Activated naive CD4-positive, alpha-beta T cell treated with anti-CD3 and anti-CD28 coated beads for 36 hours (primary cell): ENCODE data around the gene SHANK1. TPM values are rescaled to one million over a fixed set of nuclear protein-coding genes. Genes with fewer than 3 reads are reported as not detected.
A peak's percentile ranks its signal among the peaks of the same experiment; 100 is the strongest.

Source experiments
- CTCF ChIA-PET: fragments of 350-600 bp; sonication (Branson Sonifier 250); formaldehyde crosslinking; loops from one replicate; lab custom pipeline; 2021; ENCODE audit warnings: antibody characterized with exemption; lab: Charles Lee
- DNase-seq: peaks from one replicate; pipeline ENCODE4 v3.0.0-alpha.2; 2020
- H3K27ac Mint-ChIP-seq: one replicate; pipeline ENCODE4 v1.8.0; 2021; ENCODE audit warnings: mild to moderate bottlenecking, mixed read lengths
- H3K27me3 Mint-ChIP-seq: one replicate; pipeline ENCODE4 v1.8.0; 2021; ENCODE audit warnings: low read depth, mixed read lengths
- H3K36me3 Mint-ChIP-seq: one replicate; pipeline ENCODE4 v1.8.0; 2021; ENCODE audit warnings: low read depth, mixed read lengths
- H3K4me1 Mint-ChIP-seq: one replicate; pipeline ENCODE4 v1.8.0; 2021; ENCODE audit warnings: low read depth, mixed read lengths
- H3K4me3 Mint-ChIP-seq: one replicate; pipeline ENCODE4 v1.8.0; 2021; ENCODE audit warnings: mild to moderate bottlenecking, moderate library complexity, mixed read lengths
- H3K9me3 Mint-ChIP-seq: one replicate; pipeline ENCODE4 v1.8.0; 2021; ENCODE audit warnings: mixed read lengths
- intact Hi-C: fragments of 100-400 bp; cut with micrococcal nuclease; formaldehyde crosslinking; loops from one replicate; pipeline ENCODE4 v1.15.1; 2023
- total RNA-seq, 2 experiments: library from RNA; stranded (reverse); gene quantifications; one replicate each; pipeline ENCODE4 v1.2.3, GENCODE V29; 2021

The SHANK1 gene
- total RNA-seq, 2 experiments from 2014 or later, result not detected

DNA sequence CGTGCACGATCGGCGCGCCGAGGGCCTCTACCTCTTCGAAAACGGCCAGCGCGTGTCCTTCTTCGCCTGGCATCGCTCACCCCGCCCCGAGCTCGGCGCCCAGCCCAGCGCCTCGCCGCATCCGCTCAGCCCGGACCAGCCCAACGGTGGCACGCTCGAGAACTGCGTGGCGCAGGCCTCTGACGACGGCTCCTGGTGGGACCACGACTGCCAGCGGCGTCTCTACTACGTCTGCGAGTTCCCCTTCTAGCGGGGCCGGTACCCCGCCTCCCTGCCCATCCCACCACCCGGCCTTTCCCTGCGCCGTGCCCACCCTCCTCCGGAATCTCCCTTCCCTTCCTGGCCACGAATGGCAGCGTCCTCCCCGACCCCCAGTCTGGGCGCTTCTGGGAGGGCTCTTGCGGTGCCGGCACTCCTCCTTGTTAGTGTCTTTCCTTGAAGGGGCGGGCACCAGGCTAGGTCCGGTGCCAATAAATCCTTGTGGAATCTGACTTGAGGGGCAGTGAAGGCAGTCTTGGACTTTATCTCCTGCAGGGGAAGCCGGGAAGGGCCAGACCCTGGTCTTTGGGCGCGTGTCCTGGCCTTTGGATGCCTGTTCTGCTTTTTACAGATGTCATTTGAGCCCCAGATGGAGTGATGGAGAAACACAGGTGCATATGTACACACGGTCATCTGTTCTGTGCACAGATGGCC lies 5.8 kb upstream of the SHANK1 start:
- H3K9me3 Mint-ChIP-seq, result no peaks in the 10 kb centered on the region
- intact Hi-C loops, result loop anchor here (2.0 to 10.0 kb wide), 3 partner anchors 67 to 391 kb away; partner anchors contain the start of gene CTU1
- no peak for DNase-seq
- H3K27ac Mint-ChIP-seq, result no peak overlapping the region
- peak overlapping the region; percentile 74 for H3K4me3 Mint-ChIP-seq
- CTCF ChIA-PET, result interaction anchor here (0.7 to 2.0 kb wide), 6 partner anchors 11 to 197 kb away, joined by 3 to 6 read pairs (median 4); no protein-coding TSS in a partner anchor
- H3K36me3 Mint-ChIP-seq, result no peaks in the 10 kb centered on the region
- H3K4me1 Mint-ChIP-seq, result peaks cover 24% of the 10 kb centered on the region
- H3K27me3 Mint-ChIP-seq, result peaks cover 49% of the 10 kb centered on the region

- DNase-seq, result peak; percentile 99
- intact Hi-C loops, result loop anchor here (2.0 to 10.0 kb wide), 4 partner anchors 58 to 390 kb away; partner anchors contain the start of gene CTU1
- Mint-ChIP-seq H3K4me1 (peaks cover 27% of the 10 kb centered on the region), H3K4me3 (peak overlapping the region; percentile 74), H3K36me3 (no peaks in the 10 kb centered on the region), H3K27me3 (peaks cover 51% of the 10 kb centered on the region), H3K27ac (no peak overlapping the region), H3K9me3 (no peaks in the 10 kb centered on the region)
- CTCF ChIA-PET, result interaction anchor here (0.5 to 2.0 kb wide), 10 partner anchors 10 to 309 kb away, joined by 3 to 6 read pairs (median 4); no protein-coding TSS in a partner anchor
Observed at GRCh38 chr19:50724522-50725217, 5.1 kb upstream of the SHANK1 start.

DNA sequence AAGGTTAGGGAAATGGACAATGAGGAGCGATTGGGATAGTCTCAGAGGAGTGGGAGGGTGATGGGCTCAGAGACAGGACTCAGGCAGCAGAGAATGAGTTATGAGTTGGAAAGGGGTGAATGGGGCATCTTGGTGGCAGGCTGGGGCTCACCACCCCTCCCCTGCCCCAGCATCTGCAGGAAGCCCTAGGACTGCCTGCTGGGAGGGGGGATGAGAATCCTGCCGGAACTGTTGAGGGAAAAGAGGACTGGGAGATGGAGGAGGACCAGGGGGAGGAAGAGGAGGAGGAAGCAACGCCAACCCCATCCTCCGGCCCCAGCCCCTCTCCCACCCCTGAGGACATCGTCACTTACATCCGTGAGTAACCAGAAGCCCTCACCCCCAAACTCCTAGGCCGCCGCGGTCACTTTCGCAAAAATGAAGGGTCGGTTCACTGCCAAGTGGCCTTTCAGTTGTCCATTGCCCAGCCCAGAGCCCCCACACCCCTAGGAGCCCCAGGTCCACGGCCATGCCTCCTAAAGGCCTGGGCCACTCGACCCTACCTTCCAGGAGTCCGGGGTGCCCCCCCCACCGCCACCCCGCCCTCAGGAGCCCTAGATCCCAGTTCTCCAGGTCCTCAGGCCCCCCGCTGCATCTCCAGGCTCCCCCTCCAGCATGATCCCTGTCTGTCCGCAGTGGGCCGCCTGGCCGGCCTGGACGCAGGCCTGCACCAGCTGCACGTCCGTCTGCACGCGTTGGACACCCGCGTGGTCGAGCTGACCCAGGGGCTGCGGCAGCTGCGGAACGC lies 4.3 kb upstream of the SHANK1 start:
- H3K4me1 Mint-ChIP-seq, result peaks cover 27% of the 10 kb centered on the region
- no peaks in the 10 kb centered on the region for H3K9me3 Mint-ChIP-seq
- H3K27ac Mint-ChIP-seq, result no peak overlapping the region
- CTCF ChIA-PET, result interaction anchor here (0.5 to 2.0 kb wide), 9 partner anchors 10 to 214 kb away, joined by 3 to 6 read pairs (median 3); no protein-coding TSS in a partner anchor
- DNase-seq, result no peak
- H3K27me3 Mint-ChIP-seq, result peaks cover 51% of the 10 kb centered on the region
- intact Hi-C loops, result loop anchor here (2.0 to 10.0 kb wide), 4 partner anchors 58 to 389 kb away; partner anchors contain the start of gene CTU1
- peak overlapping the region; percentile 72 for H3K4me3 Mint-ChIP-seq
- no peaks in the 10 kb centered on the region for H3K36me3 Mint-ChIP-seq

- Mint-ChIP-seq H3K4me1 (peaks cover 25% of the 10 kb centered on the region), H3K27me3 (peaks cover 51% of the 10 kb centered on the region), H3K4me3 (peak within 1 kb of the TSS; percentile 72), H3K9me3 (no peaks in the 10 kb centered on the region), H3K27ac (no peak within 1 kb of the TSS), H3K36me3 (no peaks in the 10 kb centered on the region)
- intact Hi-C loops, result loop anchor here (5.0 to 10.0 kb wide), 3 partner anchors 59 to 388 kb away; partner anchors contain the start of gene CTU1
- no peak for DNase-seq
- CTCF ChIA-PET, result interaction anchor here (0.7 to 2.0 kb wide), 3 partner anchors 10 to 199 kb away, joined by 3 to 6 read pairs (median 3); no protein-coding TSS in a partner anchor
Observed at GRCh38 chr19:50723069-50723468, 3.5 kb upstream of the SHANK1 start, which contains the start of gene CLEC11A. CLEC11A (plus strand) TSS chr19:50723364; CDS start chr19:50723526, 162 bp downstream.

DNA sequence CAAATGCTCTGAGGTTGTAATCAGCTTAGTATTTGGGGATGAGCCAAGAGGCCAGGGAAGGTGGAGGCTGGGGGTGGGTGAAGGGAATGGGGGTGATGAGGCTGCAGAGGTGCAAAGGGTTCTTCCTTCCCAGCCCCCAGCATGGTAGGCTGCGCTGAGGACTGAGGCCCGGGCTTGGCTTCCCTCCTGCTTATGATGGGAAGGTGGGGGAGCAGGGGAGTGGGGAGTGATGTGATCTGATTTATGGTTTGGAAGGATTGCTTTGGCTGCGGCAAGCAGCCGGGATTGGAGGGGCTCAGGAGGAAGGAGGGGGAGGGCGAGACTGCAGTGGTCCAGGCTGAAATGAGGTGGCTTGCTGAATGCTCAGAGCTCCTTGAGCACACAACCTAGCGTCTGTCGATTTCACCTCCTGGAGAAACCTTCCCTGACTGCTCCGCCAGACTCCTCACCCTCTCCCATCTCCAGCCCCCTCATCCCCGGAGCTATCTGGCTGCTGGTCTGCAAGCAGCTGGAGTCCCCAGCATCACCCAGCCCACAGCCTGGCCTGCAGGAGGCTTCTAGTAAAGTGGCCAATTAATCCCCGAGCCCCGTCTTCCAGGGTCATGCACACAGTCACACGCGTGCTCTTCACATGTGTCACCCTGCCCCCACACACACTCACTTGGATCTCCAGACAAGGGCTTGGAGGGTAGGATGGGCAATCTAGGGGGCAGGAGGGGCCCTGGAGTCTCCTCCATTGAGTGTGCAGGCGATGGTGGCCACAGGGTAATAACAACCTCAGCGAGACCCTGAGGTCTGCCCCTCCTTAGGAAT lies 2.8 kb upstream of the SHANK1 start:
- H3K4me3 Mint-ChIP-seq, result no peak overlapping the region
- H3K27ac Mint-ChIP-seq, result no peak overlapping the region
- CTCF ChIA-PET, result interaction anchor here (0.8 kb wide), 1 partner anchor 22 kb away, joined by 3 read pairs; no protein-coding TSS in a partner anchor
- DNase-seq, result no peak
- H3K9me3 Mint-ChIP-seq, result no peaks in the 10 kb centered on the region
- H3K4me1 Mint-ChIP-seq, result peaks cover 20% of the 10 kb centered on the region
- intact Hi-C loops, result loop anchor here (5.0 to 10.0 kb wide), 3 partner anchors 60 to 388 kb away; partner anchors contain the start of gene CTU1
- H3K27me3 Mint-ChIP-seq, result peaks cover 55% of the 10 kb centered on the region
- H3K36me3 Mint-ChIP-seq, result no peaks in the 10 kb centered on the region

GRCh38 chr19:50721441-50722137 lies 2.0 kb upstream of the SHANK1 start:
- Mint-ChIP-seq H3K36me3 (no peaks in the 10 kb centered on the region), H3K4me3 (no peak overlapping the region), H3K27me3 (peaks cover 55% of the 10 kb centered on the region), H3K4me1 (peaks cover 18% of the 10 kb centered on the region), H3K9me3 (no peaks in the 10 kb centered on the region), H3K27ac (no peak overlapping the region)
- CTCF ChIA-PET, result no interaction called here
- intact Hi-C loops, result loop anchor here (5.0 to 10.0 kb wide), 3 partner anchors 61 to 387 kb away; partner anchors contain the start of gene CTU1
- no peak for DNase-seq

GRCh38 chr19:50720921-50721381 lies 1.3 kb upstream of the SHANK1 start:
- Mint-ChIP-seq H3K4me1 (peaks cover 14% of the 10 kb centered on the region), H3K36me3 (no peaks in the 10 kb centered on the region), H3K27me3 (peaks cover 56% of the 10 kb centered on the region), H3K27ac (no peak overlapping the region), H3K9me3 (no peaks in the 10 kb centered on the region), H3K4me3 (no peak overlapping the region)
- CTCF ChIA-PET, result interaction anchor here (0.7 to 0.9 kb wide), 2 partner anchors 15 to 183 kb away, joined by 3 read pairs; no protein-coding TSS in a partner anchor
- intact Hi-C loops, result loop anchor here (5.0 to 10.0 kb wide), 3 partner anchors 61 to 386 kb away; partner anchors contain the start of gene CTU1
- no peak for DNase-seq

GRCh38 chr19:50720181-50720920 lies 749 bp upstream of the SHANK1 start:
- H3K27ac Mint-ChIP-seq, result no peak overlapping the region
- DNase-seq, result no peak
- H3K4me1 Mint-ChIP-seq, result peaks cover 10% of the 10 kb centered on the region
- no peak overlapping the region for H3K4me3 Mint-ChIP-seq
- peaks cover 60% of the 10 kb centered on the region for H3K27me3 Mint-ChIP-seq
- no peaks in the 10 kb centered on the region for H3K9me3 Mint-ChIP-seq
- intact Hi-C loops, result loop anchor here (5.0 to 10.0 kb wide), 3 partner anchors 62 to 386 kb away; partner anchors contain the start of gene CTU1
- CTCF ChIA-PET, result interaction anchor here (0.7 to 0.9 kb wide), 2 partner anchors 15 to 183 kb away, joined by 3 read pairs; no protein-coding TSS in a partner anchor
- H3K36me3 Mint-ChIP-seq, result no peaks in the 10 kb centered on the region

GRCh38 chr19:50719119-50719435 lies 525 bp downstream of the SHANK1 start:
- H3K27me3 Mint-ChIP-seq, result peaks cover 60% of the 10 kb centered on the region
- CTCF ChIA-PET, result no interaction called here

More at GRCh38 chr19:50719119-50719435, 525 bp downstream of the SHANK1 start:
- Mint-ChIP-seq H3K4me1 (peaks cover 5% of the 10 kb centered on the region), H3K36me3 (no peaks in the 10 kb centered on the region), H3K4me3 (no peak overlapping the region), H3K27ac (no peak overlapping the region), H3K9me3 (no peaks in the 10 kb centered on the region)
- no peak for DNase-seq
- intact Hi-C loops, result no loop called here
